ENCODE measurements around the gene FOXD2.

The FOXD2 gene

DNA sequence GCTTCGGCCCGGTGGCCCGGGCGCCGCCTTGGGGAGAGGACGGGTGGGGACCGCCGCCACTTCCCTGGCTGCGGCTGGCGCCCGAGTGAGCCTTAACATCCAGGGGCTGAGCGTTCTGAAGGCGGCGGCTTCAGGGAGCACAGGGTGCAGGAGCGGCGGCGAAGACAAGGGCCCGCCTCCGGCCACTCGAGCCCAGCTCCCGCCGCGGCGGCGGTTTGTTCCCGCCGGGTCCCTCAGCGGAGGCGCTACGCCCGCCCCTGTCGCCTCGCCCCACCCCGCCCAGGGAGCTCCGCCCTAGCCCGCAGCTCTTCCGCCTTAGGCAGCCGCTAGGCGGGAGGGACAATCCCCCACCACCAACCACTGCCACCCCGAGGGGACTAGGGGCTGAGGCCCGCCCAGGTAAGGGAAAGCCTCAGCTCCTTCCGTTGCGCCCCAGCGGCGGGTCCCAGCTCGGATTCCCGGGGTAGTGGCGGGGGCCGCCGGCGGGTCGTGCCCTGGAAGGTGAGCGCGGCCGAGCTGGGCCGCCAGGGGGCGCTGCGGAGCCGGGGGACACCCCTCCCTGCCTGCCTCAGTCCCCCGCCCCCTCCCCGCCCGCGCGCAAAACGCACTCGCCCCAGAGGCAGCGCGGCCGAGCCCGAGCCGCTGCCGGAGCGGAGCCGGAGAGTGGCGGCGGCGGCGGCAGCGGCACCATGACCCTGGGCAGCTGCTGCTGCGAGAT, at the start of gene FOXD2:
TSS of gene FOXD2 (plus strand) at position 598 of the 718 bp plus-strand sequence. CDS start at position 690, 92 bp downstream.
- peak; percentile 100 for DNase-seq

DNA sequence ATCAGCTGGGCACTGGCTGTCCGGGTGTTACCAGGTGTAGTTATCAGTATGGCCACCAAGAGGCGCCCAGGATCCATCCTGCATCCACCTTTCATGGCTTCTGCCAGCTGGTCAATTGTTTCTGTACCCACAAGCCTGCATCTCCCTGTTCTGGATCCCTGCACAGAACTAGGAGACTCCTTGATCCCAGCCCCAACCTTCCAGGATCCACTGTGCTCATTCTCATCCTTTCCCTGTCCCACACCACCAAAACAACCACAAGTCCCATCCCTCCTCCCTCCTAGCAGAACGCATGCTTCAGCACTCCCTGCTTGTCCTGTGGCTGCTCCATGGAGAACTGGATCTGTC, 49.0 kb upstream of the FOXD2 start:
- DNase-seq, result peak; percentile 77

DNA sequence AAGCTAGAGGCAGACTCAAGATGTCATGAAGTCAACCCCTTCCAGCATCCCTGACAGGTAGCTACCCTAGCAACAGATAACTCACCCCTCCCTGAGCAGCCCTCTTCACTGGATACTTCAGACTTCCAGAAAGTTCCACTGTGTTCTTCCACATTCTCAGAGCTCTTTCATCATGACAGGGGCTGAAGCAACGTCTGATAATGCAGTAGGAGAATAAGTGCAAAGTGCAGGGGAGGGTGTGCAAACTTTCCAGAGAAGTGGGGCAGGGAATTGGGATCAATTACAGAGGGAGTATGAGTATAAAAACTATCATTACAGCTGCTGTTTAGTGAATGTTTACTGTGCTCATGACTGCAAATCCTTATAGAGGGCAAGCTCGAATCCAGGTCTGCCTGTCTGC, 48.1 kb upstream of the FOXD2 start:
- DNase-seq, result no peak

DNA sequence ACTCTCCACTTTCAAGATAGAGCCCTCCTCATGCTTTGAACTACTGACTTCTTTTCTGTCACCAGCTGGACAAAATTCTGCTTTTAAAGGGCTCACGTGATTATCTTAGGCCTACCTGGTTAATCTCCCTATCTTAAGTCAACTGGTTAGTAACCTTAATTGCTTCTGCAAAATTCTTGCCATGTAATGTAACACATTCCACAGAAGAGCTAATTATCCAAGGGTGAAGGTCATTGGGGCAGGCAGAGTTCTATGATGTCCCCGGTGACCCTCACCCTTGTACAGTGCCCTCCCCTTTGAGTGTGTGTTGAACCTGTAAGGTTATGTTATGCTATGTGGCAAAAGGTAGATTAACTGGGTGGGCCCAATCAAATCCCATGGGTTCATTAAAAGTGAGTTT, 47.0 kb upstream of the FOXD2 start:
- no peak for DNase-seq

DNA sequence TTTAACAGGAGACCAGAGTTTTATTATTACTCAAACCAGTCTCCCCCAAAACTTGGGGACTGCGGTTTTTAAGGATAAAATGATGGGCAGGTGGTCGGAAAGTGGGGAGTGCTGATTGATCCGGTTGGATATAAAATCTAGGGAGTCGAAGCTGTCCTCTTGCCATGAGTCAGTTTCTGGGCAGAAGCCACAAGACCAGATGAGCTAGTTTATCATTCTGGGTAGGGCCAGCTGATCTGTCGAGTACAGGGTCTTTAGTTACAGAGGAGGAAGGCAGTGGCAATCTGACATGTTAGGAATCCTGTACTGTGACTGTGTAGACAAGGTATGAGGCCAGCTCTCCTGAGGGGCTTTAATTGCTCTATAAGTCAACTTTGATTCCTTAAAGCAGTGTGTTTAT, 44.7 kb upstream of the FOXD2 start:
- DNase-seq, result no peak

DNA sequence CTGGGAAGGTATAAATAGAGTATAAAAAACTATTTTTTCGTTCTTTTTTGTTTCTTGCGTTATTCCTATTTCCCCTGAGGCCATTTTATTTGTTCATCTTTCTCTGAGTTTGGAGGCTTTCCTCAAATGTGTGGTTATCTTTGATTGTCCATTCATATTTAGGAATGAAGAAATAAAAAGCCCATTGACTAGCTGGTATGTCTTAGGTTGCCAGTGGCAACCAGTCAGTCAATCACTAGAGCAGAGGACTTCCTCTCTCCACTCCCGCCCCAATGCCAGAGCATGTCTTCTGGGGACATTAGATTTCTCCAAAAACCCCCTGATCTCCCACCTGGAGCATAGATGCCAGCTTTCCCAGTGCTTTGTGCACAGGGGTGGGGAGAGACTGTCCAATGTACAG, 42.4 kb upstream of the FOXD2 start:
- DNase-seq, result no peak

DNA sequence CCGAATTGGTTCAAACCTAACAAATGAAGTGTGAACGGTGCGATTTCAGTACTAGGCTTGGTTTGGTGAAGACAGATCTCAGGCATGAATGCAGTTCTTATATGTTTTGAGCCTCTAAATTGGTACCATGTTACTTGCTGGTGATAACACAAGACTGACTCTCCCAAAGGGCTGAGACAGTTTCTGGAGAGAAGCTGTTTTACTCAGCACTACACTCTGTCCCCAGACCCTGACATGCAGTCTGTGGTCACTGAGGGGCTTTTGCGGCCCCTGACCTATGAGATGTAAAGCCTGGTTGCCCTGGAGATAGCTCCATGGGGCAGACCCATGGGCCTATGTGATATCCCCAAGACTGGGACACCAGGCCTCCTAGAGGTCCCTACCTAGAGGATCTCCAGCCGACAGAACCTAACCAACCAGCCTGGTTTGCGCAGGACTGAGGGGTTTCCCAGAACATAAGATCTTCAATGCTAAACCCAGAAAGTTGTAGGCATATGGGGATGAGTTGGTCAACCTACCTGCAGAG, 41.1 kb upstream of the FOXD2 start:
- no peak for DNase-seq

DNA sequence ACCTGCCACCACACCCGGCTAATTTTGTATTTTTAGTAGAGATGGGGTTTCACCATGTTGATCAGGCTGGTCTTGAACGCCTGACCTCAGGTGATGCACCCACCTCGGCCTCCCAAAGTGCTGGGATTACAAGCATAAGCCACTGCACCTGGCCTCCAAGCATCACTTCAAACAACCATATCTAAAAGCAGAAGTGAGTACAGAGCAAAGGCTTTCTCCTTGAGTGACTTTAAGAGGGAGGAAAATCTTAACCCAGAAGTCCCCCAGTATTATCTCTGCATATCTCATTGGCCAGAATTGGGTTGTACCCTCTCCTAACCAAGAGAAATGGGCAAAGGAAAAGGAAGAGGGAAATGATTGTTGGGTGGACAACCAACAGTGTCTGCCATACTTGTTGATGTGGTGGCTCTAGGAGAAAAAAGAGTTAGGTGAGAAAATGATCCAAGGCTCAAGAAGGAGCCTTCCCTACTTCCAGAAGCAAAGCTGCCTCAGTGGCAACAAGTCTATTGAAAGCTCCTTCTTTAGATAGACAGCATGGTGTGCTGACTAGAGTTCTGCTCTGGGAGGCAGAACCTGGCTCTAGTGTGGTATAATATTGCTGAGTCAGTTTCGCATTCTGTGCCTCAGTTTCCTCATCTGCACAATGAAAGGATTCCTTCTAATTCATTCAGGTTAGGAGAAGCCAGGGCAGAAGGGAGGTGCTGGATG, 38.6 kb upstream of the FOXD2 start:
- no peak for DNase-seq

DNA sequence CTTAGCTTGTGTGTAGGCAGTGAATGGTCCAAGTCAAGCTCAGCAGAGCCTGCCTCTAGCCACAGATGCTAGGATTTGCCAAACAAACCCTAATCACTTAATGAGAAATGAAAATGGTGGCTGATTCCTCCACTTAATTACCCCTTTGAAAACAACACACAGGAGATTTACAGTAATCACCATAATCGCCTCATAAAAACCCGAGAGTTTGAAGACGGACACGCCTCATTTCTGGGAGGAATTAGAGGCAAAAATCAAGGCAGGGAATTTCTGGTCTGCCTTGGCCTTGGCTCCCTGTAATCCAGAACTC, 38.0 kb upstream of the FOXD2 start:
- DNase-seq, result no peak

DNA sequence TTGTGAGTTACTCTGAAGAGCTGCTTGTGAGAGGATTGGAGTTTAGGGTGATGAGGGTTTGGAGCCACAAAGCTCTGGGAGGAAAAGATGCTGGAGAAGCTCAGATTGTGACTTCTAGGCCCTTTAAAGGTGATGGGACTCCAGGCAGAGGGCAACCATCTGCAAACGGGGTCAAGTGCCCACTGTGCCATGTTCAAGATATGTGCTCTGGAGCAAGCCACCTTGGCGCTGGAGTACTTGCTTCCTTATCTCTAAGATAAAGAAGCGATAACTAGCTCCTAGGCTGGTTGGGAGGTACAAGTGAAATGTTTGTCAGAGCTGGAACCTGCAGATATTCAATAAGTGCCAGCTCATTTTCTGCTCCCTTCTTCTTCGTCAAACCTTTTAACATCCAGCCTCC, 36.1 kb upstream of the FOXD2 start:
- no peak for DNase-seq

DNA sequence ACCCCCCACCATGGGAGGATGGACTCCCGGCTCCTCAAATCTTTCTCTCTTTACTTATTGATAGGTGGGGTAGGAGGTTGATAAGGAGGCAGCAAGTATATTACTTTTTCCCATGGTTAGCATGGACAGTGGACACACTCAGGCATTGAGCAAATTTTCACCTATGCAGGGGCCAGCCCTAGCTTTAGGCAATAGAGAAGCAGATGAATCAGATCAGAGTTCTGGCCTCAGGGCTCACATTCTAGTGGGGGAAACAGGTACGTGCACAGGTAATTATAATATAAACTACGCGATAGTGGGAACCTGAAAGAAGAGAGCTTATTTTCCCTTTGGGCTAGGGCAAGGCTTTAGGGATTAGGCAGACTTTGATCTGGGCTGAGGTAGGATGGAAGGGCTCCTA, 35.3 kb upstream of the FOXD2 start:
- no peak for DNase-seq

DNA sequence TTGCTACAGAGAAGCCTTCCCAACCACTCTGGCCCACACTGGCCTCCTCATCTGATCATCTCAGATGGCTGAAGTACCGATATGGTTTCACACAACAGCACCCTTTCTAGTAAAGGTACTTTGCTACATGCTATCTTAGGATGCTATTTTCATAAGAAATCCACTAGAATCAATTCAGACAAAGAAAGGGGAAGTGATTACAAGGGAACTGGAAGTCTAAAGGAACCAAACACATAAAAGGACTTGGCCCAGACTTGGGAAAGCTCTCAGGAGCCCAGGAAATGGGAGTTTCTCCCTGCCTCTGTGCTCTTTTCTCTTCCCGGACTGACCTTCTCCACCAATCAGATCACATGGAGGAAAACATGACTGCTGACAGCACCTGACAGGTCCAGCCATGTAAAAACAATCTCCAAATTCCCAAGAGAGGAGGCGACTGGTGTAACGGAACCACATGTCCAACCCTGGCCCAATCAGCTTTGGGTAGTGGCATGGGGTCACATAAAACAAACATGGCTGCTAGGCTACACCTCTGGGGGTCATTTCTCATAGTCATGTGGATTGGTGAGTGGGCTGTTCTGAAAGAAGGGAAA, 34.4 kb upstream of the FOXD2 start:
- DNase-seq, result no peak

DNA sequence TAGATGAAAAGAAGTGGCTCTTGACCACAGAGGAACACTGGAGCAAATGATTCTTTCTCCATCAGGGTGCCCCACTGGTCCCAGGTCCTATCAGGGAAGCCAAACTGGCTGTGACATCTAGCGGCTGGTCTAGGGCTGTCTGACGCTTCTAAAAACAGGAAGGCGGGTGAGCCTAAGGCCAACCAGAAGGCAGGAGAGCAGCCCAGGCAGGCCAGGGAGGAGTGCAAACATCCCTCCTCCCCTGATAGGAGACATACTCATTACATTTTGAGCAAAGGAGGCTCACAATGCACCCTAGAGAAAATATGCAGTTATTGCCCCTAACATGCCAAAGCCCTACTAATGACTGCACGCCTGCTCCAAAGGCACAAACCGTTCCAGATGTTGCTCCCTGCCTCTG, 32.1 kb upstream of the FOXD2 start:
- DNase-seq, result no peak

DNA sequence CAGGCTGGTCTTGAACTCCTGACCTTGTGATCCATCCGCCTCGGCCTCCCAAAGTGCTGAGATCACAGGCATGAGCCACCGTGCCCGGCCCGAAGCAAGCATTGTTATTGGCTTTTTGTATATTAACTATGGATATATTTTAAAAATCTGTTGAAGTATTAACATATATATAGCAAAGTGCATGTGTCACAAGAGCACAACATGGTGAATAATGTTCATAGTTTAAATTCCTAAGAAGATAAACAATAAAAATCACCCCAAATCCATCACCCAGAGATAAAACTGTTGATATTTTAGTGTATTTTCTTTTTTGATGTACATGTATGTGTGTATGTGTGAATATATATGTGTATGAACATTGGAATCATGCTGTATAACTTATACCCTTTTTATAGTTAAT, 30.9 kb upstream of the FOXD2 start:
- no peak for DNase-seq

DNA sequence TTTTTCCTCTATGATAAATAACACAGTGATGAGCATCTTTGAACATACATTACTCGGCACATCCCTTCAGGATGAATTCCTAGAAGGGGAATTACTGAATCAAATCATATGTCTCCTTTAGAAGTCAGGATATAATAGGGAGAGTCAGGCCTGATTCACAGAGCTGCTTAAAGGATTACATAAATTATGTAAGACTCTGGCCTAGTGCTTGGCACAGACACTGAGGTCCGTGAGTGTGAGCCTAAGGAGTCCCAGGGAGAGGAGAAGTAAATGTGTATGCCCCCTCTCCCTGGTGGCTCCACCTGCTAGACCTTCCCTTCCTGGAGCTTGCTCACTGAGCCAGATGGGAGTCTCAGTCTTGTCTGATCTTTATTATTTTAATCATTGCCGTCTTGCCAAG, 30.4 kb upstream of the FOXD2 start:
- no peak for DNase-seq

DNA sequence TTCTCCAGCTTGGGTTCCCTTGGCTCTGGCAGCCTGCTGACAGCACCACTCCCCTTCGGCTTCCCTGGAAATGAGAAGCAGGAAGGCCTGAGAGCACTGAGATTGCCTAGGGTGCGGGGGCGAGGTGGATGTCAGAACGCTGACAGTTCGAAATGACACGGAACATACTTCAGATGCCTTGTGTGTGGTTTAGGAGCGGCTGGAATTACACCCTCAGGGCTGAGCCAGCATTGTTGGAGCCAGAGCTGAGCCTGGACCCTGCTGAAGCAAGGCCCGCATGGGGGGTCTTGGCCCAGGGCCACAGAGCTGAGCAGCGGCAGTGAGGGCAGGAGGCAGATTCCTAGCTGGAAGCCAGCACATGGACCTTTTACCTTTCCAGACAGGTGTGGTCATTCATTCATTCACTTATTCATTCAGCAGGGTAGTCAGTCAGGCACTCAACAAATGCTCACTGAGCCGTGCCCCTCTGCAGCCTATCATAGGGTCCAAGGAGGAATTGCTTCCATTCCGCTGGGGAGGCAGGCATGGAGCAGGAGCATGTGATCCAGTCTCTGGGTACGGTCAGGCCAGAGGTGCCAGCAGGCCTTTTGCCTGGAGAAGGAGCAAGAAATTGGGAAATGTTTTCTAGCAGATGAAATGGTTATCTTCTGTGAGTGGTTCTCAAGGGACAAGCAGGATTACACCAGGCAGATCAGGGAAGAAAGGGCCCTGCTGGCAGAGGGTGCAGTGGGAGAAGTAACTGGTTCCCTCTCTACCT, 28.4 kb upstream of the FOXD2 start:
- DNase-seq, result no peak

DNA sequence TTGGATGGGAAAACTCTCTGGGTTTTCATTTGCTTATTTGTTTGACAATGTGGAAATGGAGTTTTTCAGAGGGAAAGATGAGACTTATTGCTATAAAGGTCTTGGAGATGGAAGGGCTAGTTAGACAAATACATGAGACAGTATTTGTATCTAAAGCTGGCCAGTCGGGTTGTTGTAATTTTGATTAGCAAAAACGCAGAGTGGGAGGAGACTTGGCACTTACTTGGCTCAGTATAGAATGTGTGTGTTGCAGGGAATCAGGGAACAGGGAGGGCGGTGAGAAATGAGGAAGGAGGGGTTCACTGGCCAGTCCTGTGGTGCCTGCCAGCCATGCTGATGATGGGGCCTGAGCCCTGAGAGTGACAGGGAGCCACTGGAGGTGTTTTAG, 27.8 kb upstream of the FOXD2 start:
- no peak for DNase-seq

DNA sequence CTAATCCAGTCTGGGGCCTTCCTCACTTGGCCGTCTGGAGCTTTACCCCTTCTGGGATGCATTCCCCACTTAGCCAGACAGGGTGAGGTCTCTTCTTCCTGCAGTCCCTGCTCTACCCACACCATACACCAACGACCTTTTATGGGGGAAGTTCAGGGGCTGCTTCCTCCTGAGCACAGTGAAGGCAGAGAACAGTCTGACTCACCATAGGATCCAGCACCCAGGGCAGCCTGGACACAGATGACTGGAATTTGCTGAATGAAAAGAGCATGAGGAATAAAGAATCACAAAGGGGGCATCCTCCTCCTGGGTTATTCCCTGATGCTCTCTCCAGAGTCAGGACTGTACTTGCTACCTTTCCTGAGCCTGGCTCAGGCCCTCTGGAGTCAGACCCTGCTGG, 26.4 kb upstream of the FOXD2 start:
- no peak for DNase-seq

DNA sequence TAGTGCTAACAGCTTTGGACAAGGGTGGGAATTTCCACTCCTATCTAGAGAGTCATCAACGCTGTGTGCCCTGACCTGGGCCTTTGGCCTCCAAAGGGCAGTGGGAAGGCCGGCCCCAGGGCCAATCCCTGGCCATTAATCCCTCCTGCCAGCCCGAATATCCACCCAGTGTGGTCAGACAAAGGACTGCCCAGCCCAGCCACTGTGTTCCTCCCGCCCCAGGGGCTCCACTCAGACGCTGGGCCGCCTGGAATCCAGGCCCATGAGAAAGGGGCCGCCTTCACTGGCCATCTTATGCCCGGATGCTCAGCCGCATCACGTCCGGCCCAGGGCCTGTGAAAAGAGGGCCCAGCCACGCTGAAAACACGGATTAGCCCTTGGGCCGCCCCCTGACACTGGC, 25.4 kb upstream of the FOXD2 start:
- DNase-seq, result no peak

DNA sequence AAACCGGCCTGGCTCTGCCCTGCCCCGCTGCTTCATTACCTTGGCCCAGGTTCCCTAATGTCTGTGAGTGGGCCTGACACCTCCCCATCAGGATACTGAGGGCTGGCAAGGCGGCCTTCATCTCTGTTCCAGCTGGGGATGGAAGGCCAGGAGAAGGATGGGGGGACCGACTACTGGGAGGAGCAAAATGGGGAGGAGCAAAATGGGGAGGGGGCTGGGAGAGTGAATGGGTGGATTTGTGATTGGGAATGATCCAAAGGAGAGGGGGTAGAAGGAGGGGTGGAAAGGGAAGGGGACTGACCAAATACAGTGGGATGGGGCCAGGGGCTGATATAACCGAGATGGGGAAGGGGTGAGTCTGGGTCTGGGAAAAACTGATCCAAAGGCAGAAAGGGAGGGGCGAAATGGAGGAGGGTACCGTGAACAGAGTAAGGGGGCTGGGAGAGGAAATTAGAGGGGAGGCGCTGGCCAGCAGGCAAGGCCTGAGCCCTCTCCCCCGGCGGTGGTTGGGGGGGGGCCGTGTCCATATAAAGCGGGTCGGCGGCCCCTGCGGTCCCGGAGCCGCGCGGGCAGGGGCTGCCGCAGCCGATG, 22.0 kb upstream of the FOXD2 start, which contains the start of gene FOXE3:
TSS of gene FOXE3 (plus strand) at position 558 of the 591 bp plus-strand sequence. CDS start at position 589, 31 bp downstream.
- DNase-seq, result no peak

DNA sequence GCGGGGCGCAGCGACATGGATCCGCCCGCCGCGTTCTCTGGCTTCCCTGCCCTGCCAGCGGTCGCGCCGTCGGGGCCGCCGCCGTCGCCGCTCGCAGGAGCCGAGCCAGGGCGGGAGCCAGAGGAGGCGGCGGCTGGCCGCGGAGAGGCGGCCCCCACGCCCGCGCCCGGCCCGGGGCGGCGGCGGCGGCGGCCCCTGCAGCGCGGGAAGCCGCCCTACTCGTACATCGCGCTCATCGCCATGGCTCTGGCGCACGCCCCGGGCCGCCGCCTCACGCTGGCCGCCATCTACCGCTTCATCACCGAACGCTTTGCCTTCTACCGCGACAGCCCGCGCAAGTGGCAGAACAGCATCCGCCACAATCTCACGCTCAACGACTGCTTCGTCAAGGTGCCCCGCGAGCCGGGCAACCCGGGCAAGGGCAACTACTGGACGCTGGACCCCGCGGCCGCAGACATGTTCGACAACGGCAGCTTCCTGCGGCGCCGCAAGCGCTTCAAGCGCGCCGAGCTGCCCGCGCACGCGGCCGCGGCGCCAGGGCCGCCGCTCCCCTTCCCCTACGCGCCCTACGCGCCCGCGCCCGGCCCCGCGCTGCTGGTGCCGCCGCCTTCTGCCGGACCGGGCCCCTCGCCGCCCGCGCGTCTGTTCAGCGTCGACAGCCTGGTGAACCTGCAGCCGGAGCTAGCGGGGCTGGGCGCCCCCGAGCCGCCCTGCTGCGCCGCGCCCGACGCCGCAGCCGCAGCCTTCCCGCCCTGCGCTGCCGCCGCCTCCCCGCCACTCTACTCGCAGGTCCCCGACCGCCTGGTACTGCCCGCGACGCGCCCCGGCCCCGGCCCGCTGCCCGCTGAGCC, 21.3 kb upstream of the FOXD2 start:
- no peak for DNase-seq

Data from activated CD8-positive, alpha-beta memory T cell treated with anti-CD3 and anti-CD28 coated beads, Interleukin-2, amount 50 U/mL, for 48 hours (primary cell).